HL-60 (cell line): ENCODE data around the gene KCNT1.

ENCODE experiments used
- DNase-seq, 2 experiments: peaks; one replicate each; pipeline ENCODE4 v3.0.0-alpha.2; 2010 to 2020; ENCODE audit warnings: low read depth in 1 of 2, low spot score in 1 of 2
- H3K27ac ChIP-seq: fragments of 250-450 bp; sonication (Bioruptor Pico); replicated peaks from 2 replicates; pipeline ENCODE4 v1.5.1; 2020; ENCODE audit warnings: mild to moderate bottlenecking, moderate library complexity
- H3K27me3 ChIP-seq: fragments of 250-450 bp; sonication (Bioruptor Pico); 2 replicates; pipeline ENCODE4 v1.5.1; 2021; ENCODE audit warnings: mild to moderate bottlenecking, moderate library complexity; ENCODE audit not compliant: insufficient read depth, poor library complexity, severe bottlenecking
- H3K4me3 ChIP-seq: replicated peaks from 2 replicates; pipeline ENCODE4 v1.5.1; 2011; ENCODE audit warnings: mild to moderate bottlenecking, control low read depth, low read length; ENCODE audit not compliant: insufficient read depth
- CTCF ChIP-seq: IDR thresholded peaks from one replicate; pipeline ENCODE4 v1.5.1; 2011; ENCODE audit warnings: low read length, control low read depth, inconsistent platforms; ENCODE audit not compliant: insufficient read depth
- GABPA ChIP-seq: IDR thresholded peaks from 2 replicates; pipeline ENCODE4 v1.6.1; 2012; ENCODE audit warnings: low read depth
- POLR2AphosphoS5 ChIP-seq: IDR thresholded peaks from 2 replicates; pipeline ENCODE4 v1.6.1; 2012; ENCODE audit warnings: low read depth
- REST ChIP-seq: IDR thresholded peaks from 2 replicates; pipeline ENCODE4 v1.6.1; 2012; ENCODE audit warnings: low read depth; ENCODE audit not compliant: insufficient replicate concordance
- SPI1 ChIP-seq: IDR thresholded peaks from 2 replicates; pipeline ENCODE4 v1.6.1; 2012; ENCODE audit warnings: low read depth, mild to moderate bottlenecking, borderline replicate concordance

Gene KCNT1

GRCh38 chr9:135771401-135772051 is 69.5 kb downstream of the KCNT1 start:
- Histone ChIP-seq H3K4me3 (no peak overlapping the region), H3K27ac (no peak overlapping the region), H3K27me3 (no peaks in the 10 kb centered on the region)
- TF ChIP-seq REST, result no peak
- no peak for TF ChIP-seq POLR2AphosphoS5
- no peak for TF ChIP-seq CTCF
- TF ChIP-seq GABPA, result no peak
- TF ChIP-seq SPI1, result no peak
- no peak for DNase-seq

DNA sequence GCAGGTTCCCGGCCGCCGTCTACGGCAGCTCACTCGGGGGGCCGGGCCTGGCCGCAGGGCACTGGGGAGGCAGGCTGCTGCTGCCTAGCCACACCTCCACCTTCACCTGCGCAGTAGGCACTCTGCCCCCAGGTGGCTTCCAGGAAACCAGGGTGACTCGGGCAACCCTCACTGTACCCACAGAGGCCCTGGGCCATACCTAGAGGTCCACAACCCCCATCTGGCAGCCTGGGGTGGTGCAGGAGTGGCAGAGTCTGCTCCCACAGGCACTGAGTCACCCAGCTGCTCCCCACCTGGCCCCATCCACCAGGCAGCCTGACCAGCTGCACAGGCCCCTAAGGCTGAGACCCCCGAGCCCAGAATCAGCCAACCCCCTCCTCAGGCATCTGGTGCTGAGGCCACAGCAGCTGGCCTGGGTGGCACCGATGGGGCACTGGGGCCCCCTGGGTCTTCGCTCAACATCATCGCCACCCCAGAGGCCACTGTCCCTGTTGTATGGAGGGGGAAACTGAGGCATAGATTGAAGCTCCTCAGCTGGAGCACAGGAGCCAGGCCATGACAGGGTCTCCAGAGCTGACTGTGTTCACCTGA is 70.2 kb downstream of the KCNT1 start:
- Histone ChIP-seq H3K27me3 (no peaks in the 10 kb centered on the region), H3K4me3 (no peak overlapping the region), H3K27ac (no peak overlapping the region)
- DNase-seq, result peak in 1 of 2 experiments; percentile 8
- TF ChIP-seq SPI1 (no peak), GABPA (no peak), CTCF (no peak), REST (no peak), POLR2AphosphoS5 (no peak)

- no peak for TF ChIP-seq CTCF
- TF ChIP-seq SPI1, result no peak
- TF ChIP-seq REST, result no peak
- TF ChIP-seq GABPA, result no peak
- no peak for TF ChIP-seq POLR2AphosphoS5
- H3K4me3 ChIP-seq, result no peak overlapping the region
- DNase-seq, result no peak
These were observed 70.9 kb downstream of the KCNT1 start for GRCh38 chr9:135772702-135773493.

More at GRCh38 chr9:135772702-135773493, 70.9 kb downstream of the KCNT1 start:
- no peaks in the 10 kb centered on the region for H3K27me3 ChIP-seq
- no peak overlapping the region for H3K27ac ChIP-seq
